HL-60 (cell line): Measurements from ENCODE around the gene CCSER1.

Experiments used
- GABPA ChIP-seq: IDR thresholded peaks from 2 replicates; pipeline ENCODE4 v1.6.1; 2012; ENCODE audit warnings: low read depth
- POLR2AphosphoS5 ChIP-seq: IDR thresholded peaks from 2 replicates; pipeline ENCODE4 v1.6.1; 2012; ENCODE audit warnings: low read depth
- SPI1 ChIP-seq: IDR thresholded peaks from 2 replicates; pipeline ENCODE4 v1.6.1; 2012; ENCODE audit warnings: low read depth, mild to moderate bottlenecking, borderline replicate concordance
- TF ChIP-seq, protein P1 (sequence below): IDR thresholded peaks from one replicate; pipeline ENCODE4 v1.5.1; 2011; ENCODE audit warnings: low read length, control low read depth, inconsistent platforms; ENCODE audit not compliant: insufficient read depth
- TF ChIP-seq, protein P2 (sequence below): IDR thresholded peaks from 2 replicates; pipeline ENCODE4 v1.6.1; 2012; ENCODE audit warnings: low read depth; ENCODE audit not compliant: insufficient replicate concordance

- TF ChIP-seq POLR2AphosphoS5 (no peak), GABPA (no peak), SPI1 (no peak)
- TF ChIP-seq, protein P1, sequence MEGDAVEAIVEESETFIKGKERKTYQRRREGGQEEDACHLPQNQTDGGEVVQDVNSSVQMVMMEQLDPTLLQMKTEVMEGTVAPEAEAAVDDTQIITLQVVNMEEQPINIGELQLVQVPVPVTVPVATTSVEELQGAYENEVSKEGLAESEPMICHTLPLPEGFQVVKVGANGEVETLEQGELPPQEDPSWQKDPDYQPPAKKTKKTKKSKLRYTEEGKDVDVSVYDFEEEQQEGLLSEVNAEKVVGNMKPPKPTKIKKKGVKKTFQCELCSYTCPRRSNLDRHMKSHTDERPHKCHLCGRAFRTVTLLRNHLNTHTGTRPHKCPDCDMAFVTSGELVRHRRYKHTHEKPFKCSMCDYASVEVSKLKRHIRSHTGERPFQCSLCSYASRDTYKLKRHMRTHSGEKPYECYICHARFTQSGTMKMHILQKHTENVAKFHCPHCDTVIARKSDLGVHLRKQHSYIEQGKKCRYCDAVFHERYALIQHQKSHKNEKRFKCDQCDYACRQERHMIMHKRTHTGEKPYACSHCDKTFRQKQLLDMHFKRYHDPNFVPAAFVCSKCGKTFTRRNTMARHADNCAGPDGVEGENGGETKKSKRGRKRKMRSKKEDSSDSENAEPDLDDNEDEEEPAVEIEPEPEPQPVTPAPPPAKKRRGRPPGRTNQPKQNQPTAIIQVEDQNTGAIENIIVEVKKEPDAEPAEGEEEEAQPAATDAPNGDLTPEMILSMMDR: no peak
- TF ChIP-seq, protein P2, sequence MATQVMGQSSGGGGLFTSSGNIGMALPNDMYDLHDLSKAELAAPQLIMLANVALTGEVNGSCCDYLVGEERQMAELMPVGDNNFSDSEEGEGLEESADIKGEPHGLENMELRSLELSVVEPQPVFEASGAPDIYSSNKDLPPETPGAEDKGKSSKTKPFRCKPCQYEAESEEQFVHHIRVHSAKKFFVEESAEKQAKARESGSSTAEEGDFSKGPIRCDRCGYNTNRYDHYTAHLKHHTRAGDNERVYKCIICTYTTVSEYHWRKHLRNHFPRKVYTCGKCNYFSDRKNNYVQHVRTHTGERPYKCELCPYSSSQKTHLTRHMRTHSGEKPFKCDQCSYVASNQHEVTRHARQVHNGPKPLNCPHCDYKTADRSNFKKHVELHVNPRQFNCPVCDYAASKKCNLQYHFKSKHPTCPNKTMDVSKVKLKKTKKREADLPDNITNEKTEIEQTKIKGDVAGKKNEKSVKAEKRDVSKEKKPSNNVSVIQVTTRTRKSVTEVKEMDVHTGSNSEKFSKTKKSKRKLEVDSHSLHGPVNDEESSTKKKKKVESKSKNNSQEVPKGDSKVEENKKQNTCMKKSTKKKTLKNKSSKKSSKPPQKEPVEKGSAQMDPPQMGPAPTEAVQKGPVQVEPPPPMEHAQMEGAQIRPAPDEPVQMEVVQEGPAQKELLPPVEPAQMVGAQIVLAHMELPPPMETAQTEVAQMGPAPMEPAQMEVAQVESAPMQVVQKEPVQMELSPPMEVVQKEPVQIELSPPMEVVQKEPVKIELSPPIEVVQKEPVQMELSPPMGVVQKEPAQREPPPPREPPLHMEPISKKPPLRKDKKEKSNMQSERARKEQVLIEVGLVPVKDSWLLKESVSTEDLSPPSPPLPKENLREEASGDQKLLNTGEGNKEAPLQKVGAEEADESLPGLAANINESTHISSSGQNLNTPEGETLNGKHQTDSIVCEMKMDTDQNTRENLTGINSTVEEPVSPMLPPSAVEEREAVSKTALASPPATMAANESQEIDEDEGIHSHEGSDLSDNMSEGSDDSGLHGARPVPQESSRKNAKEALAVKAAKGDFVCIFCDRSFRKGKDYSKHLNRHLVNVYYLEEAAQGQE: no peak
Measured at GRCh38 chr4:91243132-91243531, 1115.9 kb downstream of the CCSER1 start.
